Suprapubic skin (tissue), 4 donors: Measurements from ENCODE around the gene LARP1. TPM values are rescaled to one million over a fixed set of nuclear protein-coding genes. Genes with fewer than 3 reads are reported as not detected.

Source experiments
- DNase-seq, 2 donors: peaks; one replicate each; pipeline ENCODE4 v3.0.0-alpha.2; 2019; ENCODE audit warnings: low spot score in 2 of 2
- H3K27ac ChIP-seq: fragments of 200-600 bp; sonication (generic); one replicate; pipeline ENCODE4 v1.5.1; 2019
- H3K27me3 ChIP-seq: fragments of 200-600 bp; sonication (generic); one replicate; pipeline ENCODE4 v1.5.1; 2019
- H3K36me3 ChIP-seq: fragments of 200-600 bp; sonication (generic); one replicate; pipeline ENCODE4 v1.5.1; 2019
- H3K4me1 ChIP-seq: fragments of 200-600 bp; sonication (generic); one replicate; pipeline ENCODE4 v1.5.1; 2019
- H3K4me3 ChIP-seq: fragments of 200-600 bp; sonication (generic); one replicate; pipeline ENCODE4 v1.5.1; 2019; ENCODE audit warnings: mild to moderate bottlenecking
- H3K9me3 ChIP-seq: fragments of 200-600 bp; sonication (generic); one replicate; pipeline ENCODE4 v1.5.1; 2019
- CTCF ChIP-seq, 2 donors: fragments of 200-600 bp in 1 of 2; fragments of 450-650 bp in 1 of 2; sonication (generic) in 1 of 2; IDR thresholded peaks; one replicate each; pipeline ENCODE4 v1.5.1; 2016 to 2019; ENCODE audit warnings: antibody characterized with exemption in 2 of 2, mild to moderate bottlenecking in 1 of 2, moderate library complexity in 1 of 2
- EP300 ChIP-seq: sonication (generic); formaldehyde crosslinking; IDR thresholded peaks from one replicate; pipeline ENCODE4 v1.6.1; 2017; ENCODE audit warnings: antibody characterized with exemption
- POLR2A ChIP-seq, 2 donors: fragments of 450-650 bp; IDR thresholded peaks; one replicate each; pipeline ENCODE4 v1.6.1; 2017; ENCODE audit warnings: antibody characterized with exemption in 2 of 2, mild to moderate bottlenecking in 2 of 2, moderate library complexity in 2 of 2
- POLR2AphosphoS5 ChIP-seq, 3 donors: sonication (generic); formaldehyde crosslinking; IDR thresholded peaks; one replicate each; pipeline ENCODE4 v1.6.1; 2017; ENCODE audit warnings: antibody characterized with exemption in 3 of 3
- WGBS: methylation state at CpG from one replicate; pipeline ENCODE4 v1.1.5; 2018; 5-methylcytosine and 5-hydroxymethylcytosine counted together
- total RNA-seq, 4 donors: library from RNA; depleted of rRNA; stranded (reverse); fragments of >200 nt; gene quantifications; one replicate each; pipeline ENCODE4 v1.1.0, GENCODE V29; 2016

Gene LARP1
- total RNA-seq, 4 donors from 2014 or later, result 98.5 to 127 (median 110) TPM

GRCh38 chr5:154795235-154795596 is 40.0 kb downstream of the LARP1 start:
- 83% methylated on average over 3 of the region's 3 CpGs for WGBS
- Histone ChIP-seq H3K27ac (no peak overlapping the region), H3K4me1 (no peaks in the 10 kb centered on the region), H3K9me3 (no peaks in the 10 kb centered on the region), H3K27me3 (no peaks in the 10 kb centered on the region), H3K36me3 (peaks cover 81% of the 10 kb centered on the region), H3K4me3 (no peak overlapping the region)
- TF ChIP-seq POLR2A (IDR thresholded peaks at IDR 0.05) (no peak), CTCF (IDR thresholded peaks at IDR 0.05) (no peak), EP300 (no peak), POLR2AphosphoS5 (IDR thresholded peaks at IDR 0.05) (no peak)
- DNase-seq, result no peak

- WGBS, result 73% methylated on average over 4 of the region's 4 CpGs
- no peak for DNase-seq
- no peaks in the 10 kb centered on the region for H3K4me1 ChIP-seq
- H3K27me3 ChIP-seq, result no peaks in the 10 kb centered on the region
- H3K36me3 ChIP-seq, result peaks cover 85% of the 10 kb centered on the region
- no peak overlapping the region for H3K27ac ChIP-seq
- TF ChIP-seq POLR2AphosphoS5 (IDR thresholded peaks at IDR 0.05) (no peak), EP300 (no peak)
- no peak overlapping the region for H3K4me3 ChIP-seq
- no peaks in the 10 kb centered on the region for H3K9me3 ChIP-seq
Measured at GRCh38 chr5:154797762-154798161, 42.6 kb downstream of the LARP1 start.

- TF ChIP-seq POLR2A (IDR thresholded peaks at IDR 0.05) (no peak), CTCF (IDR thresholded peaks at IDR 0.05) (no peak), POLR2AphosphoS5 (IDR thresholded peaks at IDR 0.05) (no peak), EP300 (no peak)
- DNase-seq, result no peak
- no peaks in the 10 kb centered on the region for H3K9me3 ChIP-seq
- H3K4me3 ChIP-seq, result no peak overlapping the region
- no peaks in the 10 kb centered on the region for H3K27me3 ChIP-seq
- peaks cover 86% of the 10 kb centered on the region for H3K36me3 ChIP-seq
- no peaks in the 10 kb centered on the region for H3K4me1 ChIP-seq
- no peak overlapping the region for H3K27ac ChIP-seq
Measured at GRCh38 chr5:154800582-154800981, 45.4 kb downstream of the LARP1 start.

GRCh38 chr5:154801083-154801482 is 45.9 kb downstream of the LARP1 start:
- WGBS, result 81% methylated on average over 3 of the region's 3 CpGs
- no peak for DNase-seq
- H3K9me3 ChIP-seq, result no peaks in the 10 kb centered on the region
- H3K36me3 ChIP-seq, result peaks cover 91% of the 10 kb centered on the region
- no peak overlapping the region for H3K27ac ChIP-seq
- no peaks in the 10 kb centered on the region for H3K27me3 ChIP-seq
- TF ChIP-seq CTCF (IDR thresholded peaks at IDR 0.05), result no peak
- no peak for TF ChIP-seq EP300
- no peak for TF ChIP-seq POLR2A (IDR thresholded peaks at IDR 0.05)
- TF ChIP-seq POLR2AphosphoS5 (IDR thresholded peaks at IDR 0.05), result no peak
- H3K4me3 ChIP-seq, result no peak overlapping the region
- no peaks in the 10 kb centered on the region for H3K4me1 ChIP-seq

GRCh38 chr5:154802050-154802449 is 46.9 kb downstream of the LARP1 start:
- TF ChIP-seq EP300 (no peak), CTCF (IDR thresholded peaks at IDR 0.05) (no peak), POLR2A (IDR thresholded peaks at IDR 0.05) (no peak), POLR2AphosphoS5 (IDR thresholded peaks at IDR 0.05) (no peak)
- 93% methylated on average over 9 of the region's 9 CpGs for WGBS

GRCh38 chr5:154806176-154806575 is 51.0 kb downstream of the LARP1 start:
- no peak for DNase-seq
- Histone ChIP-seq H3K4me3 (no peak overlapping the region), H3K27ac (no peak overlapping the region), H3K9me3 (no peaks in the 10 kb centered on the region), H3K4me1 (no peaks in the 10 kb centered on the region), H3K36me3 (peaks cover 99% of the 10 kb centered on the region), H3K27me3 (no peaks in the 10 kb centered on the region)
- WGBS, result 73% methylated on average over 4 of the region's 4 CpGs
- TF ChIP-seq EP300 (no peak), POLR2A (IDR thresholded peaks at IDR 0.05) (no peak), CTCF (IDR thresholded peaks at IDR 0.05) (no peak), POLR2AphosphoS5 (IDR thresholded peaks at IDR 0.05) (no peak)

More at GRCh38 chr5:154802050-154802449, 46.9 kb downstream of the LARP1 start:
- no peak for DNase-seq
- H3K4me3 ChIP-seq, result no peak overlapping the region
- no peaks in the 10 kb centered on the region for H3K4me1 ChIP-seq
- H3K27me3 ChIP-seq, result no peaks in the 10 kb centered on the region
- peaks cover 92% of the 10 kb centered on the region for H3K36me3 ChIP-seq
- H3K27ac ChIP-seq, result no peak overlapping the region
- H3K9me3 ChIP-seq, result no peaks in the 10 kb centered on the region
